ENCODE data around the gene RPN1. TPM values are rescaled to one million over a fixed set of nuclear protein-coding genes. Genes with fewer than 3 reads are reported as not detected.

The RPN1 gene
- total and polyA plus RNA-seq, 4 donors: 146 to 318 (median 223) TPM

GRCh38 chr3:128585974-128586373 lies 64.6 kb downstream of the RPN1 start:
- 86 to 87% methylated on average over 11 of the region's 11 CpGs for WGBS, 2 donors
- no peak overlapping the region for H3K27ac ChIP-seq (ENCODE audit: low read depth in 1 of 2, low read length in 1 of 2)
- DNase-seq (peak in 1 of 3 donors; percentile 6), ATAC-seq (ENCODE audit: insufficient read depth, low FRiP score) (no peak)
- H3K9me3 ChIP-seq (ENCODE audit: control insufficient read depth in 4 of 4, insufficient read depth in 3 of 4, low read length in 3 of 4): peaks cover 0 to 2% (median 1%) of the 10 kb centered on the region in 4 donors
- no peak for TF ChIP-seq CTCF (IDR thresholded peaks at IDR 0.05; ENCODE audit: control extremely low read depth, extremely low read depth)
- no peaks in the 10 kb centered on the region for H3K36me3 ChIP-seq (ENCODE audit: control insufficient read depth in 4 of 4, insufficient read depth in 4 of 4, low read length in 4 of 4)
- H3K27me3 ChIP-seq (ENCODE audit: control insufficient read depth in 3 of 3, insufficient read depth in 3 of 3, low read length in 2 of 3): no peaks in the 10 kb centered on the region
- H3K9ac ChIP-seq (ENCODE audit: insufficient read depth in 1 of 2, low read length in 2 of 2): no peak overlapping the region
- peaks cover 0 to 4% (median 0%) of the 10 kb centered on the region in 5 donors for H3K4me1 ChIP-seq (ENCODE audit: control insufficient read depth in 5 of 5, insufficient read depth in 5 of 5, low read length in 5 of 5)
- no peak overlapping the region for H3K4me3 ChIP-seq

DNA sequence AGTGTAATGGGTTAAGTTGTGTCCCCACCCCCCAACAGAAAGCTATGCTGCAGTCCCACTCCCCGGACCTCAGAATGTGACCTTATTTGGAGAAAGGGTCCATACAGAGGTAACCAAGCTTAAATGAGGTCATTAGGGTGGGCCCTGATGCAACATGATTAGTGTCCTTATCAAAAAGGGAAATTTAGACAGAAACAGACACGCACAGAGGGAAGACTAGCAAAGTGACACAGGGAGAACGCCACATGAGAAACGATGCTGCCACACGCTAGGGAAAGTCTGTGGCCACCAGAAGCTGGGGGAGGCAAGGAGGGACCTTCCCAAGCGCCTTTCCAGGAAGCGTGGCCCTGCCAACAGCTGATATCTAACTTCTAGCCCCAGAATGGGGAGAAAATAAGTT lies 65.4 kb downstream of the RPN1 start:
- DNase-seq (no peak), ATAC-seq (ENCODE audit: insufficient read depth, low FRiP score) (no peak)
- 48 to 66% methylated on average over 7 of the region's 7 CpGs for WGBS, 2 donors
- H3K27ac ChIP-seq (ENCODE audit: low read depth in 1 of 2, low read length in 1 of 2): no peak overlapping the region
- H3K9ac ChIP-seq (ENCODE audit: insufficient read depth in 1 of 2, low read length in 2 of 2): no peak overlapping the region
- H3K27me3 ChIP-seq (ENCODE audit: control insufficient read depth in 3 of 3, insufficient read depth in 3 of 3, low read length in 2 of 3): no peaks in the 10 kb centered on the region
- TF ChIP-seq CTCF (IDR thresholded peaks at IDR 0.05; ENCODE audit: control extremely low read depth, extremely low read depth): no peak
- no peak overlapping the region for H3K4me3 ChIP-seq
- H3K36me3 ChIP-seq (ENCODE audit: control insufficient read depth in 4 of 4, insufficient read depth in 4 of 4, low read length in 4 of 4): no peaks in the 10 kb centered on the region
- peaks cover 0 to 4% (median 0%) of the 10 kb centered on the region in 5 donors for H3K4me1 ChIP-seq (ENCODE audit: control insufficient read depth in 5 of 5, insufficient read depth in 5 of 5, low read length in 5 of 5)
- H3K9me3 ChIP-seq (ENCODE audit: control insufficient read depth in 4 of 4, insufficient read depth in 3 of 4, low read length in 3 of 4): peaks cover 0 to 3% (median 1%) of the 10 kb centered on the region in 4 donors

- peak overlapping the region in 1 of 2 donors; percentile 26 for H3K27ac ChIP-seq (ENCODE audit: low read depth in 1 of 2, low read length in 1 of 2)
- H3K36me3 ChIP-seq (ENCODE audit: control insufficient read depth in 4 of 4, insufficient read depth in 4 of 4, low read length in 4 of 4): no peaks in the 10 kb centered on the region
- TF ChIP-seq CTCF (IDR thresholded peaks at IDR 0.05; ENCODE audit: control extremely low read depth, extremely low read depth): peak; percentile 52
- ATAC-seq (ENCODE audit: insufficient read depth, low FRiP score) (peak; percentile 69), DNase-seq (peak; percentile 74 to 80 (median 79))
- H3K4me1 ChIP-seq (ENCODE audit: control insufficient read depth in 5 of 5, insufficient read depth in 5 of 5, low read length in 5 of 5): peaks cover 0 to 4% (median 0%) of the 10 kb centered on the region in 5 donors
- H3K27me3 ChIP-seq (ENCODE audit: control insufficient read depth in 3 of 3, insufficient read depth in 3 of 3, low read length in 2 of 3): no peaks in the 10 kb centered on the region
- 19 to 21% methylated on average over 13 of the region's 13 CpGs for WGBS, 2 donors
- peaks cover 0 to 7% (median 2%) of the 10 kb centered on the region in 4 donors for H3K9me3 ChIP-seq (ENCODE audit: control insufficient read depth in 4 of 4, insufficient read depth in 3 of 4, low read length in 3 of 4)
- no peak overlapping the region for H3K9ac ChIP-seq (ENCODE audit: insufficient read depth in 1 of 2, low read length in 2 of 2)
- no peak overlapping the region for H3K4me3 ChIP-seq
Observed at GRCh38 chr3:128584412-128585020, 66.1 kb downstream of the RPN1 start.

- Histone ChIP-seq H3K4me1 (ENCODE audit: control insufficient read depth in 5 of 5, insufficient read depth in 5 of 5, low read length in 5 of 5) (peaks cover 0 to 4% (median 0%) of the 10 kb centered on the region in 5 donors), H3K9ac (ENCODE audit: insufficient read depth in 1 of 2, low read length in 2 of 2) (no peak overlapping the region), H3K27me3 (ENCODE audit: control insufficient read depth in 3 of 3, insufficient read depth in 3 of 3, low read length in 2 of 3) (no peaks in the 10 kb centered on the region), H3K9me3 (ENCODE audit: control insufficient read depth in 4 of 4, insufficient read depth in 3 of 4, low read length in 3 of 4) (peaks cover 0 to 7% (median 2%) of the 10 kb centered on the region in 4 donors), H3K36me3 (ENCODE audit: control insufficient read depth in 4 of 4, insufficient read depth in 4 of 4, low read length in 4 of 4) (no peaks in the 10 kb centered on the region), H3K4me3 (no peak overlapping the region), H3K27ac (ENCODE audit: low read depth in 1 of 2, low read length in 1 of 2) (no peak overlapping the region)
- DNase-seq (no peak), ATAC-seq (ENCODE audit: insufficient read depth, low FRiP score) (no peak)
- no peak for TF ChIP-seq CTCF (IDR thresholded peaks at IDR 0.05; ENCODE audit: control extremely low read depth, extremely low read depth)
Observed at GRCh38 chr3:128581566-128581965, 69.1 kb downstream of the RPN1 start.

Data from lung (tissue), 12 donors.